T-helper 2 cell (primary cell): ENCODE measurements around the gene FHL3.
"Not testable (repeated sequence)": the region's sequence is repeated elsewhere in the genome, so short reads cannot be mapped to it uniquely, and the experiment has no call there.

ENCODE experiments used
- DNase-seq, 5 experiments: peaks; one replicate each; pipeline versions ENCODE4 v3.0.0 to v3.0.0-alpha.2; 2012 to 2022

The FHL3 gene

GRCh38 chr1:37987679-37988078, 17.6 kb downstream of the FHL3 start:
- DNase-seq: no peak

DNA sequence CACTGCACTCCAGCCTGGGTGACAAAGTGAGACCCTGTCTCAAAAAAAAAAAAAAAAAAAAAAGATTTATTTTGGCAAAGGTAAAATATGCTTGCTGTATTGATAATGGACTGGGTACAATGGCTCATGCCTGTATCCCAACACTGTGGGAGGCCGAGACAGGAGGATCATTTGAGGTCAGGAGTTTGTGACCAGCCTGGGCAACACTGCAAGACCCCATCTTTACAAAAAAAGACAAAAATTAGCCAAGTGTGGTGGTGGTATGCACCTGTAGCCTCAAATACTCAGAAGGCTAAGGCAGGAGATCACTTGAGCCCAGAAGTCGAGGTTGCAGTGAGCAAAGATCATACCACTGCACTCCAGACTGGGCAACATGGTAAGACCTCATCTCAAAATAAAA, 21.8 kb downstream of the FHL3 start:
- no peak for DNase-seq

DNA sequence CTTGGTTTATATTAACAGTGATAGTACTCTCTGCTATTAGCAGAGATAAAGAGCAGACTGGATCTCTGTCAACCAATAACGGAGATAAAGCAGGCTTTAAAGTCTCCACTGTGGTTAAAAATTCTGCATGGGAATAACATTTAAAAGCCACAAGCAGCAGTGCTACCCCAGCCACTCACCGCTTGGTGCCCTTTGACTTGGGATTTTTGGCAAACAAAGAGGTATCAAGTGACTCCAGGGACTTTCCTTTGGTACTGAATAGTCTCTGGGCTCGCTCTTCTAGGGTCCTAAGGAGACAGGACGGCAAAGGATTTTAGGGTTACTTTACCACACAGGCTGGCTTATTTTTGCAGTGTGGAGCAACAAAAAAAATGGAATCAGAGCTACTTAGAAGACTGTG, 26.8 kb downstream of the FHL3 start:
- DNase-seq: no peak

- not testable (repeated sequence) for DNase-seq
These were observed 30.2 kb downstream of the FHL3 start for GRCh38 chr1:37975083-37975482.

- DNase-seq: no peak
These were observed 30.7 kb downstream of the FHL3 start for GRCh38 chr1:37974567-37974966.

- not testable (repeated sequence) for DNase-seq
These were observed 31.6 kb downstream of the FHL3 start for GRCh38 chr1:37973684-37974083.

DNA sequence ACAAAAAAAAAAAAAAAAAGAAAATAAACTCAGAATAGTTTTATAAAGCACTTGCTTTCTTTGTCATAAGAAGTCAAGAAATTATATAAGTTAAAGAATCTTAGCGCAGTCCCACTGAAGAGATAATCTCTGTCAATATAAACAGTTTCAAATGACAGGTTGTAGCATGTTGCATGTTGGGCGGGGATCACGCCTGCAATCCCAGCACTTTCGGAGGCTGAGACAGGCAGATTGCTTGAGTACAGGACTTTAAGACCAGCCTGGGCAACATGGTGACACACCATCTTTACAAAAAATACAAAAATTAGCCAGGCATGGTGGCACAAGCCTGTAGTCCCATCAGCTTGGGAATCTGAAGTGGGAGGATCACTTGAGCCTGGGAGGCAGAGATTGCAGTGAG, 40.0 kb downstream of the FHL3 start:
- DNase-seq: no peak

DNA sequence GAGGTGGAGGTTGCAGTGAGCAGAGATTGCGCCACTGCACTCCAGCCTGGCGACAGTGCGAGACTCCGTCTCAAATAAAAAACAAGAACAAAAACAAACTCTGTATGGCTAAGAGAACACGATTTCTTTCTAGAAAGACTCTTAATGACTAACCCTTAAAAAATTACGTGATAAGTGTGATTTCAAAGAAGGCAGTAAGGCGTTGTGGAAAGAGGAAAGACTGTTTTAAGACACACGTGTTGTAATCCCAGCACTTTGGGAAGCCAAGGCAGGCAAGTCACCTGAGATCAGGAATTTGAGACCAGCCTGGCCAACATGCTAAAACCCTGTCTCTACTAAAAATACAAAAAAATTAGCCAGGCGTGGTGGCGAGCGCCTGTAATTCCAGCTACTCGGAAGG, 41.2 kb downstream of the FHL3 start:
- not testable (repeated sequence) for DNase-seq

DNA sequence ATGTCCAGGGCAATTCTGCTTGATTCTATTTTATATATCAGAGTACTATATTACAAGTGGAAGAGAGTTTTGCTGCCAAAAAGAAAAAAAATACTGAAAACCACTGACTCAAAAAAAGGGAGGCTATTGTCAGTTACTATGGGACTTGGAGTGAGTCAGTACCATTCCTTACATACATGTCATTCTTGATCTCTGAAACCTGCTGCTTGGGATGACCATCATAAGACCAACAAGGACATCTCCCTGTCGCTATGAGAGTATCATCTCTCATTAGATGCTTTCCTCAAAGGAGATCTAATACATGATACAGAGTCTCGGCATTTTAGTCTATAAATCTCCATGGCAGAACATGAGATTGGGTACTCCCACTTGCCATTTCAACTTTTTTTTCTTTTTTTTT, 46.6 kb downstream of the FHL3 start:
- DNase-seq: no peak

DNA sequence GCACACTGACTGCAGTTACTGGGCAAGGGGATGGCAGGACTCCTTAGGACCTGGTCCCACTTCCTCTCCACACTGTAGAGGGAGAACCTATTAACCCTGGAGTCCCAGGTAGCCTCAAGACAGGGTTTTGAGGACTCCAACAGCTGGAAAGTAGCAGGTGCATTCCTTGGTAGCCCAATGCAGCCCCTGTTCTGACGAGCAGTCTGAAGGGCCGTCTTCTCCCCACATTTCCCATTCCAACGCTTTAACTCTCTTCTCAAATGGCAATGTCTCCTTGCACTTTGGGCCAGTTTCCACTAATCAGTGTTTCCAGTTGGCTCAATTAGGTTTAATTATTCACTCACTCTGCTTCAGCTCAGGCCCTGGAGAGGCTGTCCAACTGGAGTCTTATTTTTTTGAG, 49.6 kb downstream of the FHL3 start:
- no peak for DNase-seq

- DNase-seq: no peak
These were observed 50.9 kb downstream of the FHL3 start for GRCh38 chr1:37954316-37954971.

GRCh38 chr1:37952738-37953137, 52.6 kb downstream of the FHL3 start:
- DNase-seq: no peak

DNA sequence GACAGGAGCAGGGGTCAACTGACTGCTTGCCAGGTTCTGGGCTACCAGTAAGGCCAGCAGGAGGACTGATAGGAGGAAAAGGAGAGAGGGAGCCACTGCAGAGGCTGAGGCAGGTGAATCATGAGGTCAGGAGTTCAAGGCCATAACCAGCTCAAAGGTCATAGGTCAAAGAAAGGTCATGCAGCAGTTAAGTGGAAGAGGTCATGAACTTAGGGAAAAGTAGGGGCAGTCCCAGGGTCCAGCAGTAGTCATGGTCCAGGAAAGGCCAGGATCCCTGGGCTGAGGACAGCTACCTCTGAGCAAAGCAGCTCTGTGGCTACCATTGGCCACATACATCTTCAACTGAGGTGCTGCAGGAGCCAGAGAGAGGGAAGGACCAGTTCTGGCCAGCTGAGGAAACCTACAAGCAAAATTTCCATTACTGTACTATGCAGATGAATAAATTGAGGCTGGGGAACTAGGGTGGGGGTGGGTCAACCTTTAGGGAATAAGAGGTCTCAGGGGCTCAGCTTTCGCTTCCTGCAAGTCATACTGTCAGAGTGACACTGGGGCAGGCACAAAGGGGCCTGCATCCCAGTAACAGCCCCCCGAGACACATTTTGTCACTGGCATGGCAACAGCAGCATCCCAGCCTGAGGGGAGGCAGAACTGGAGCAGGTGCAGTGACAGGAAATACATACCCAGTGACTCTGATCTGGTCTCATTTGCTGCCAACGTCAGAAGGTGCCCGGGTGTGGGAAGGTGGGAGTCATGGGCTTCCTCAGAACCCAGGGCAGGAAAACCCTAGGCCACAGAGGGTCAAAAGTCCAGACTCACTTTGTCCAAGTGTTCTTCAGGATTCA, 53.3 kb downstream of the FHL3 start:
- no peak for DNase-seq

DNA sequence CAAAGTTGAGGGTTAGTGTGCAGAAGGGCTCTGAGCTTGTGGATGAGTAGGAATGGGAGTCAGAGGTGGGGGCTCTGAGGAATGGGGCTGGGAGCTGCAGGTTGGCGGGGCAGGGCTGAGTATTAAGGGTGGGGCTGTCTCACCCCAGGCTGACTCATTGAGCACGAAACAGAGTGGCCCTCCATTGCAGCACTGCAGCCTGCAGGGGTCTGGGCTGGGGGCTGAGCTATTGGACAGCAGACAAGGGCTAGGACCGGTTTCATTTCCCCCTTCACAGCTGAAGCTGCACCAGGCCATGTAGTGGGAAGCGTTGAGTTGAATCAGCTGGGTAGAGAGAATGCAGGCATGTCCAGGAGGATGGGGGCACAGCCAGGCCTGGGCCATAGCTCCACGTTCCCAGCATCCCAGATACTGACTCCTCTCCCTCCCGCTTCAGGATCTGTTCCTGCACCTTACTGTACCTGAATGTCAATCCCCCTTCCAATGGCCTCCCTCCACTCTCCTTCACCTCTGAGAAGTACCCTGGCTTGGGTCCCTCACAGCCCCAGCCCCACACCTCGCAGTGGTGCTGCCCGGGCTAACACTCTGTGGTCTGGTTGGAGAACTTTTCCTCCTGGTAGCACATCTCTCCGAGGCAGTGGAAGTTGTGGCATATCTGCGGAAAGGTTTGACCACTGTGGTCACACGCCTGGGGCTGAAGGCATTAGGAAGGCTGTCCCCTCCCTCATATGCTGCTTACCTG, 54.1 kb downstream of the FHL3 start:
- no peak for DNase-seq

DNA sequence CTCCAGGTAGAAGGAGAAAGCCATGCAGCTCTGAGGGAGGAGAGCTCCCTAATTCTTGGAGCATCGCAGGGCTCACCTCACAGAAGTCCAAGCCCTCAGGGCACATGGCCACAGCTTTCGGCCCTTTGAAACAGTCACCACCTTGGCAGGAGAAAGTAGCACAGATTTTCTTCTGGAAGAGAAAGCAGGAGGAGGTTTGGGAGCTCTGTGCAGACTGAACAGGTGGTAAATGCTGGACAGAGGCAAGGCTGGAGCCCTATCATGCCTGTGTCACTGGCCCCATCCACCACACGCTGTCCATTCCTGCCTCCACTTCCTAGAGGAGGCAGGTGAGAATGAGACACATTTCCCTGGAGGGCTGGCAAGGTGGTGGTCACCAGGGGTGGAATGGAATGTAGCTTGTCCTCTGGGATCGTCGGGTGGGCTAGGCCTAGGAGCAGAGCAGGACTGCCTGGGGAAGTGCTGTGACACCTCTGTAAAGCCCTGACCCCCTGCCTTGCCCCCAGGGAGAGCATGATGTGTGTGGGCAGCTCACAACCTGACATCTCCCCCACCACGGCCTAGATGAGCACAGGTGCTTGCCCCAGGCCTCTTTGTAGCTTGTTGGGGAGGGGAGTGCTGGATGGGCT, 55.7 kb downstream of the FHL3 start:
- no peak for DNase-seq

GRCh38 chr1:37948841-37949240, 56.5 kb downstream of the FHL3 start:
- no peak for DNase-seq

DNA sequence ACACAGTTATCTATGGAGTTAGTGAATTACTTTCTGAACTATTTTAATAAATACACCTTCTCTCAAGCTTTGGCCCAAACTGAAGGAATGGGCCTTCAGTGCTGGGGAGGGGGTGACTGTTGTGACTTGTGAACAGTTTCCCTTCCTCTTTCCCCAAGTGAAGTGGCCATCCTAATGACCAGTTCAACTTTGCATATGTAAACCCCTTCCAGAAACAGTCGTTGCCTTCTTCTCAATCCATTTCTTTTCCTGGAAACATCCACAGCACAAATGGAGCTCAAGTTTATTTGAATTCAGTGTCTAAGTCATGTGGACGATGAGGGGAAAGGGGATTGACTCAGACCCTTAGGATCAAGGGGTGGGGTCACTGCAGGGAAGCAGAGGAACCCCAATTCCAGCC, 57.1 kb downstream of the FHL3 start:
- no peak for DNase-seq

GRCh38 chr1:37947364-37947763, 58.0 kb downstream of the FHL3 start:
- no peak for DNase-seq
